ENCODE results near the gene DCAF4.

- TF ChIP-seq EP300 (IDR thresholded peaks at IDR 0.05; ENCODE audit: low read depth) = no peak
- no peak for TF ChIP-seq CTCF (IDR thresholded peaks at IDR 0.05)
- TF ChIP-seq POLR2A (IDR thresholded peaks at IDR 0.05) = no peak
- TF ChIP-seq POLR2AphosphoS5 (IDR thresholded peaks at IDR 0.05) = no peak
Observed at GRCh38 chr14:72970824-72971434, 44.7 kb downstream of the DCAF4 start.
